HCT116 (cell line): ENCODE measurements around the gene KREMEN2. TPM values are rescaled to one million over a fixed set of nuclear protein-coding genes. Genes with fewer than 3 reads are reported as not detected.

ENCODE experiments used
- ATAC-seq: fragments of 200-7000 bp; cut with Tn5 transposase; 2 replicates; pipeline ENCODE4 v1.9.1; 2020; ENCODE audit warnings: mild to moderate bottlenecking, moderate library complexity
- BruUV-seq: library from RNA; stranded (reverse); fragments of 400-500 nt; replicated peaks from 2 replicates; lab custom pipeline; 2021; lab: Mats Ljungman, UMichigan
- CTCF ChIA-PET: fragments of 300-600 bp; sonication (Branson Sonifier 250); formaldehyde crosslinking; loops from one replicate; lab custom pipeline; 2021; ENCODE audit warnings: antibody characterized with exemption; lab: Charles Lee
- POLR2A ChIA-PET: fragments of 300-600, 350-600 bp; sonication (Branson Sonifier 250); formaldehyde crosslinking; loops from one replicate; lab custom pipeline; 2021; ENCODE audit warnings: antibody characterized with exemption; lab: Charles Lee
- RAD21 ChIA-PET, 2 experiments: fragments of 300-600 bp; sonication (Branson Sonifier 250); formaldehyde crosslinking; loops; one replicate each; lab custom pipeline; 2023; ENCODE audit warnings: low total read pairs in 2 of 2; ENCODE audit not compliant: uncharacterized antibody in 2 of 2, unreplicated experiment in 2 of 2, low non-redundant PET in 1 of 2; lab: Charles Lee
- DNase-seq: peaks from one replicate; pipeline ENCODE4 v3.0.0-alpha.2; 2010; ENCODE audit warnings: low read depth, low spot score
- H2AFZ ChIP-seq: fragments of 200-600 bp; shearing (Covaris generic), sonication (generic); 2 replicates; pipeline ENCODE4 v1.6.1; 2017; ENCODE audit warnings: low read depth, mixed run types, mixed read lengths, antibody characterized with exemption, low read length; ENCODE audit not compliant: poor library complexity, severe bottlenecking
- H3K27ac ChIP-seq: 2 replicates; pipeline ENCODE4 v1.5.1; 2012; ENCODE audit warnings: low read depth, low read length
- H3K27me3 ChIP-seq: fragments of 200-600 bp; sonication (generic); 2 replicates; pipeline ENCODE4 v1.6.1; 2016; ENCODE audit warnings: mixed run types, low read length, mixed read lengths; ENCODE audit not compliant: insufficient read depth
- H3K36me3 ChIP-seq, 2 experiments: fragments of 200-500 bp in 1 of 2; fragments of 200-600 bp in 1 of 2; sonication (Bioruptor generic) in 1 of 2; sonication (generic) in 1 of 2; 2 replicates each; pipeline versions ENCODE4 v1.5.1 to v1.6.1; 2014 to 2016; ENCODE audit warnings: low read length in 2 of 2, inconsistent platforms in 1 of 2, mixed read lengths in 1 of 2, mixed run types in 1 of 2; ENCODE audit not compliant: insufficient read depth in 2 of 2, control insufficient read depth in 1 of 2
- H3K4me1 ChIP-seq, 2 experiments: fragments of 200-600 bp in 1 of 2; sonication (generic) in 1 of 2; 2 replicates each; pipeline versions ENCODE4 v1.5.1 to v1.6.1; 2012 to 2017; ENCODE audit warnings: low read length in 2 of 2, inconsistent platforms in 1 of 2, mild to moderate bottlenecking in 1 of 2, mixed read lengths in 1 of 2, mixed run types in 1 of 2, moderate library complexity in 1 of 2; ENCODE audit not compliant: insufficient read depth in 2 of 2, control insufficient read depth in 1 of 2
- H3K4me2 ChIP-seq: fragments of 200-600 bp; sonication (generic); 2 replicates; pipeline ENCODE4 v1.6.1; 2017; ENCODE audit warnings: mixed run types, low read length, mixed read lengths
- H3K4me3 ChIP-seq, 2 experiments: fragments of 200-600 bp in 1 of 2; sonication (generic) in 1 of 2; replicated peaks in 1 of 2; 2 replicates each; pipeline ENCODE4 v1.5.1; 2011 to 2016; ENCODE audit warnings: low read length in 2 of 2, control low read depth in 1 of 2, low read depth in 1 of 2, mild to moderate bottlenecking in 1 of 2, mixed read lengths in 1 of 2, mixed run types in 1 of 2
- H3K79me2 ChIP-seq: fragments of 200-600 bp; sonication (generic); 2 replicates; pipeline ENCODE4 v1.6.1; 2017; ENCODE audit warnings: mild to moderate bottlenecking, mixed run types, low read length, moderate library complexity, mixed read lengths; ENCODE audit not compliant: insufficient read depth
- H3K9ac ChIP-seq: fragments of 200-600 bp; sonication (generic); 2 replicates; pipeline ENCODE4 v1.6.1; 2016; ENCODE audit warnings: low read length, mixed read lengths
- H3K9me2 ChIP-seq: fragments of 200-600 bp; sonication (generic), shearing (Covaris generic); 2 replicates; pipeline ENCODE4 v1.6.1; 2017; ENCODE audit warnings: mixed run types, mild to moderate bottlenecking, moderate library complexity; ENCODE audit not compliant: insufficient read depth
- H3K9me3 ChIP-seq, 2 experiments: fragments of 200-500 bp in 1 of 2; fragments of 200-600 bp in 1 of 2; sonication (Bioruptor generic) in 1 of 2; sonication (generic) in 1 of 2; 2 replicates each; pipeline ENCODE4 v1.6.1; 2014 to 2017; ENCODE audit warnings: low read length in 2 of 2, mixed read lengths in 2 of 2, inconsistent platforms in 1 of 2, low read depth in 1 of 2, mild to moderate bottlenecking in 1 of 2, mixed run types in 1 of 2, moderate library complexity in 1 of 2; ENCODE audit not compliant: control insufficient read depth in 1 of 2, insufficient read depth in 1 of 2
- H4K20me1 ChIP-seq: fragments of 200-600 bp; sonication (generic), shearing (Covaris generic); 2 replicates; pipeline ENCODE4 v1.6.1; 2017; ENCODE audit warnings: mixed run types, mild to moderate bottlenecking, moderate library complexity; ENCODE audit not compliant: insufficient read depth
- ATF3 ChIP-seq: IDR thresholded peaks from 2 replicates; pipeline ENCODE4 v1.6.1; 2012
- CBX3 ChIP-seq: IDR thresholded peaks from 2 replicates; pipeline ENCODE4 v1.6.1; 2012; ENCODE audit warnings: low read depth
- EGR1 ChIP-seq: IDR thresholded peaks from 2 replicates; pipeline ENCODE4 v1.6.1; 2012; ENCODE audit warnings: low read depth
- ELF1 ChIP-seq: IDR thresholded peaks from 2 replicates; pipeline ENCODE4 v1.6.1; 2012; ENCODE audit warnings: low read depth, borderline replicate concordance
- EZH2phosphoT487 ChIP-seq: fragments of 200-600 bp; IDR thresholded peaks from 2 replicates; pipeline ENCODE4 v1.6.1; 2018; ENCODE audit warnings: antibody characterized with exemption, borderline replicate concordance
- FOSL1 ChIP-seq: IDR thresholded peaks from 2 replicates; pipeline ENCODE4 v1.6.1; 2012; ENCODE audit warnings: low read depth
- JUND ChIP-seq: IDR thresholded peaks from 2 replicates; pipeline ENCODE4 v1.6.1; 2012
- POLR2AphosphoS5 ChIP-seq: IDR thresholded peaks from 2 replicates; pipeline ENCODE4 v1.6.1; 2011; ENCODE audit warnings: mild to moderate bottlenecking, low read depth, low read length, moderate library complexity
- RAD21 ChIP-seq: IDR thresholded peaks from 2 replicates; pipeline ENCODE4 v1.6.1; 2012; ENCODE audit warnings: low read depth, mild to moderate bottlenecking
- SIN3A ChIP-seq: IDR thresholded peaks from 2 replicates; pipeline ENCODE4 v1.6.1; 2012; ENCODE audit warnings: low read depth
- SP1 ChIP-seq: IDR thresholded peaks from 2 replicates; pipeline ENCODE4 v1.6.1; 2012; ENCODE audit warnings: low read depth
- ZFX ChIP-seq: fragments of 450-650 bp; IDR thresholded peaks from 2 replicates; pipeline ENCODE4 v1.6.1; 2017
- ZNF274 ChIP-seq: fragments of 200-500 bp; sonication (Bioruptor generic); IDR thresholded peaks from 2 replicates; pipeline ENCODE4 v1.6.1; 2014; ENCODE audit warnings: mild to moderate bottlenecking, low read depth, low read length, inconsistent platforms
- intact Hi-C: fragments of 100-400 bp; cut with micrococcal nuclease; formaldehyde crosslinking; loops from 2 replicates; pipeline ENCODE4 v1.10.0; 2022
- total RNA-seq: library from RNA; stranded (reverse); gene quantifications from one replicate; pipeline ENCODE4 v1.2.1, GENCODE V29; 2021; ENCODE audit not compliant: unreplicated experiment
- TF ChIP-seq, protein P1 (sequence below): IDR thresholded peaks from 2 replicates; pipeline ENCODE4 v1.6.1; 2011; ENCODE audit warnings: mild to moderate bottlenecking, low read length, moderate library complexity; ENCODE audit not compliant: insufficient replicate concordance; ENCODE audit errors: extremely low read depth
- TF ChIP-seq, protein P2 (sequence below), 3 experiments: fragments of 200-600 bp in 1 of 3; sonication (generic) in 1 of 3; IDR thresholded peaks in 2 of 3; conservative IDR thresholded peaks in 1 of 3; 2 replicates each; pipeline ENCODE4 v1.5.1; 2012 to 2017; ENCODE audit warnings: low read depth in 2 of 3, low read length in 2 of 3, antibody characterized with exemption in 1 of 3, borderline replicate concordance in 1 of 3, control low read depth in 1 of 3, mild to moderate bottlenecking in 1 of 3, mixed read lengths in 1 of 3, mixed run types in 1 of 3, moderate library complexity in 1 of 3; ENCODE audit not compliant: insufficient read depth in 1 of 3
- TF ChIP-seq, protein P3 (sequence below): IDR thresholded peaks from 2 replicates; pipeline ENCODE4 v1.6.1; 2012

KREMEN2 gene
- total RNA-seq, 1 experiment from 2014 or later: 14.1 TPM

DNA sequence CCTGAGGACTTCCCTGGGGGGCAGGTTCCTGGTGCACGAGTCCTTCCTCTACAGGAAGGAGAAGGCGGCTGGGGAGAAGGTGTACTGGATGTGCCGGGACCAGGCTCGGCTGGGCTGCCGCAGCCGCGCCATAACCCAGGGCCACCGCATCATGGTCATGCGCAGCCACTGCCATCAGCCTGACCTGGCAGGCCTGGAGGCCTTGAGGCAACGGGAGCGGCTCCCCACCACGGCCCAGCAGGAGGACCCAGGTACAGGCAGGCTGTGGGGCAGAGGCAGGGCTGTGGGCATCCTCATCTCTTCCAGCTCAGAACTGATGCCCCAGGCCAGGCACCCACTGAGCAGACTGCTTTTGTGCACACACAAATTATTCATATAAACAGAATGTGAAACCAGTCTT is 25.9 kb upstream of the KREMEN2 start:
- Histone ChIP-seq H3K9ac (no peak overlapping the region), H4K20me1 (no peaks in the 10 kb centered on the region), H3K27me3 (no peaks in the 10 kb centered on the region), H3K9me3 (no peaks in the 10 kb centered on the region), H2AFZ (no peak overlapping the region), H3K4me1 (no peaks in the 10 kb centered on the region), H3K4me2 (no peak overlapping the region), H3K79me2 (no peaks in the 10 kb centered on the region), H3K4me3 (no peak overlapping the region), H3K36me3 (peaks cover 16 to 20% of the 10 kb centered on the region in 2 experiments; a peak in 3 of 4 replicates), H3K27ac (no peak overlapping the region), H3K9me2 (no peaks in the 10 kb centered on the region)
- DNase-seq (no peak), ATAC-seq (no peak; the same call in 1 of the 2 replicates)
- TF ChIP-seq JUND: no peak
- TF ChIP-seq RAD21: no peak
- no peak for TF ChIP-seq FOSL1
- TF ChIP-seq EZH2phosphoT487: no peak
- TF ChIP-seq, protein P1, sequence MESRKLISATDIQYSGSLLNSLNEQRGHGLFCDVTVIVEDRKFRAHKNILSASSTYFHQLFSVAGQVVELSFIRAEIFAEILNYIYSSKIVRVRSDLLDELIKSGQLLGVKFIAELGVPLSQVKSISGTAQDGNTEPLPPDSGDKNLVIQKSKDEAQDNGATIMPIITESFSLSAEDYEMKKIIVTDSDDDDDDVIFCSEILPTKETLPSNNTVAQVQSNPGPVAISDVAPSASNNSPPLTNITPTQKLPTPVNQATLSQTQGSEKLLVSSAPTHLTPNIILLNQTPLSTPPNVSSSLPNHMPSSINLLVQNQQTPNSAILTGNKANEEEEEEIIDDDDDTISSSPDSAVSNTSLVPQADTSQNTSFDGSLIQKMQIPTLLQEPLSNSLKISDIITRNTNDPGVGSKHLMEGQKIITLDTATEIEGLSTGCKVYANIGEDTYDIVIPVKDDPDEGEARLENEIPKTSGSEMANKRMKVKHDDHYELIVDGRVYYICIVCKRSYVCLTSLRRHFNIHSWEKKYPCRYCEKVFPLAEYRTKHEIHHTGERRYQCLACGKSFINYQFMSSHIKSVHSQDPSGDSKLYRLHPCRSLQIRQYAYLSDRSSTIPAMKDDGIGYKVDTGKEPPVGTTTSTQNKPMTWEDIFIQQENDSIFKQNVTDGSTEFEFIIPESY: no peak
- no peak for TF ChIP-seq POLR2AphosphoS5
- no peak for TF ChIP-seq CBX3
- TF ChIP-seq SIN3A: no peak
- no peak for TF ChIP-seq SP1
- TF ChIP-seq, protein P2, sequence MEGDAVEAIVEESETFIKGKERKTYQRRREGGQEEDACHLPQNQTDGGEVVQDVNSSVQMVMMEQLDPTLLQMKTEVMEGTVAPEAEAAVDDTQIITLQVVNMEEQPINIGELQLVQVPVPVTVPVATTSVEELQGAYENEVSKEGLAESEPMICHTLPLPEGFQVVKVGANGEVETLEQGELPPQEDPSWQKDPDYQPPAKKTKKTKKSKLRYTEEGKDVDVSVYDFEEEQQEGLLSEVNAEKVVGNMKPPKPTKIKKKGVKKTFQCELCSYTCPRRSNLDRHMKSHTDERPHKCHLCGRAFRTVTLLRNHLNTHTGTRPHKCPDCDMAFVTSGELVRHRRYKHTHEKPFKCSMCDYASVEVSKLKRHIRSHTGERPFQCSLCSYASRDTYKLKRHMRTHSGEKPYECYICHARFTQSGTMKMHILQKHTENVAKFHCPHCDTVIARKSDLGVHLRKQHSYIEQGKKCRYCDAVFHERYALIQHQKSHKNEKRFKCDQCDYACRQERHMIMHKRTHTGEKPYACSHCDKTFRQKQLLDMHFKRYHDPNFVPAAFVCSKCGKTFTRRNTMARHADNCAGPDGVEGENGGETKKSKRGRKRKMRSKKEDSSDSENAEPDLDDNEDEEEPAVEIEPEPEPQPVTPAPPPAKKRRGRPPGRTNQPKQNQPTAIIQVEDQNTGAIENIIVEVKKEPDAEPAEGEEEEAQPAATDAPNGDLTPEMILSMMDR (IDR thresholded peaks at IDR 0.05 in 2 of 3, conservative IDR thresholded peaks at IDR 0.05 in 1 of 3; ENCODE audit: borderline replicate concordance in 1 of 3, insufficient read depth in 1 of 3, low read depth in 2 of 3, low read length in 2 of 3): no peak
- no peak for TF ChIP-seq ZFX
- TF ChIP-seq, protein P3, sequence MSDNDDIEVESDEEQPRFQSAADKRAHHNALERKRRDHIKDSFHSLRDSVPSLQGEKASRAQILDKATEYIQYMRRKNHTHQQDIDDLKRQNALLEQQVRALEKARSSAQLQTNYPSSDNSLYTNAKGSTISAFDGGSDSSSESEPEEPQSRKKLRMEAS: no peak
- no peak for TF ChIP-seq EGR1
- no peak for TF ChIP-seq ATF3
- no peak for TF ChIP-seq ELF1
- TF ChIP-seq ZNF274: no peak
- POLR2A ChIA-PET: no interaction called here
- CTCF ChIA-PET: no interaction called here
- RAD21 ChIA-PET: no interaction called here
- intact Hi-C loops: no loop called here
- BruUV-seq: no TSS peak
